NCI-H1694 (cell line): ENCODE results near the gene COL27A1.

ENCODE experiments used
- DNase-seq: peaks from one replicate; lab custom pipeline; 2025; lab: John Stamatoyannopoulos, UW

Gene COL27A1

DNA sequence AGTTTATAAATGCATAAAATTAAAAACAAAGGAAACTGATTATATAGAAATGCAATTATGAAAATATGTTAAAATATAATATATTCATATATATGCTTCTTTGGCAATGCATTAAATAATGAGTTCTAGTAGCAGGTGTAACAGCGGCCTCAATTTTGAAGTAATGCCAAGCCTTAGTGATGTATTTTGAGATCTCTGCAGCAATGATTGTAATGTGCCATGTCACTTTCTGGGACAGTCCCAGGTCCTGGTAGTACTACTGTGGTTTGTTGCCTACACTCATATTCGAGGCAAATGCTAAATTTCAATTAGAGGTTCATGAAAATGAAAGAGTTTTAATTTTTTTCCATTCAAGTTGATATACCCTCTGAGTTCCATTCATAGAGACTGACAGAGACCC lies 91.7 kb downstream of the COL27A1 start:
- DNase-seq = no peak

DNA sequence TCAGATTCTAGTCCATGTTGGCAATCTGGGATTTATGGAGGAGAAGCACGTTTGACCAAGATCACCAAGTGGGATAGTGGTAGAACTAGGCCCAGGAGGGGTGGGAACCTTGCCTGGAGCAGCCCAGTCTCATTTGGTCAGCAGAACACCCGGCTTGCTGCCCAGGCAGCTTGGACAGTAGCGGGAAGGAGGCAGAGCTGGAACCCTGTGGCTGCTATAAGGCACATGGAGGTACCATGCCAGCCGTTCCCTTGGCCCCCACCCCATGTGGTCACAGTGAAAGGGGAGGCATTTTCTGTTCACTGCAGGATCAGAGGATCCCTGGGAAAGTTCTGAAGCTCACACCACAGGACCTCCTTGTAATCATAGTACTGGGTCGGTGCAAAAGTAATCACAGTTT lies 92.2 kb downstream of the COL27A1 start:
- no peak for DNase-seq

- DNase-seq = no peak
Measured at GRCh38 chr9:114248299-114248707, 93.0 kb downstream of the COL27A1 start.

- DNase-seq = no peak
Measured at GRCh38 chr9:114249424-114250234, 94.3 kb downstream of the COL27A1 start.

DNA sequence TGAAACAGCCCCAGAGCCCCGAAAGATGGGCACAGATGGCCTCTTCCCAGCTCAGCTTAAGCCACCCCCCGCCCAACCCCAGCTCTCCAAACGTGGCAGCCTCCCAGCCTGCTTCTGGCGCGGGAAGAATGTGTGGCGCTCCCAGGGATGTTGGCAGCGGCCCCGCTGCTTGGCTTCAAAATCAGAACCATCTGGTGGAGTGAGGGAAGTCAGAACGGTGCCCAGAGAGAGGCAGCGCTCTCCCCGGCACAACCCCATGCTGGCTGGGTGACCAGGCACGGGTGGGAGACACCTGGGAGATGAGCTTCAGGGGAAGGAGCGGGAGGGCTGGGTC lies 94.9 kb downstream of the COL27A1 start:
- peak; percentile 88 for DNase-seq

DNA sequence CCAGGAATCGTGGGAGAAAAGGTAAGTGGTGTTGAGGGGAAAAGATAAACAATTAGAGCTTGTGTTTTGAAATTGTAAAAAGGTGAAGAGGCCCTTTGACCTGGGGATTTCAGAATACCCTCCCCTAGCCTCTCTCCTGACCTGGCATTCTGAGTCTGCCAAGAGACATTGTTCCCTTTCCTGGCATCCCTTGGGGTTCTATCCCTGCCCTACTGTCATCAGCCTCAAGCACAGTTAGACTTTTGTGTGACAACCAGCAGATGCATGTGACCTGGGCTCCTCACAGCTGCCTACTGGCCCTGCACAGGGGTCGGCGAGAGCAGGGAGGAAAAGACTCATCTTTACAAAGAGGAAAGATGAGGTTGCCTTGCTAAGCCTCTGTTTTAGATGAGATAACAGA lies 95.3 kb downstream of the COL27A1 start:
- DNase-seq = peak; percentile 39

DNA sequence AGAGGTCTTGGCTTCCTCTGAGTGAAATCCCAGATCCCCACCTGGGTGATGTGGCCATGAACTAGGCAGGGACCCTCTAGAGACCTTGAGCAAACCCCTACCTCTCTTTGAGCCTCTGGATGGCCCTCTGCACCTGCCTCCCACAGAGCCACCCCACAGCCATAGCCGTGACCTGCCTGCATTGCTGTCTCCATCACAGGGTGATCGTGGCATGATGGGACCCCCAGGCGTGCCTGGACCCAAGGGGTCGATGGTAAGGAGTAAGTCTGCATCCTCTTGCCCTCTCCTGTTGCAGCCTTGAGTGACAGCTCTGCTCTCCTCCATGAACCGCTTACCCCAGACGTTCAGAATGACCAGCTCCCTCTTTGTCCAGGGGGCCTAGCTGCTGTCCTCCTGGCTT lies 97.1 kb downstream of the COL27A1 start:
- no peak for DNase-seq

DNA sequence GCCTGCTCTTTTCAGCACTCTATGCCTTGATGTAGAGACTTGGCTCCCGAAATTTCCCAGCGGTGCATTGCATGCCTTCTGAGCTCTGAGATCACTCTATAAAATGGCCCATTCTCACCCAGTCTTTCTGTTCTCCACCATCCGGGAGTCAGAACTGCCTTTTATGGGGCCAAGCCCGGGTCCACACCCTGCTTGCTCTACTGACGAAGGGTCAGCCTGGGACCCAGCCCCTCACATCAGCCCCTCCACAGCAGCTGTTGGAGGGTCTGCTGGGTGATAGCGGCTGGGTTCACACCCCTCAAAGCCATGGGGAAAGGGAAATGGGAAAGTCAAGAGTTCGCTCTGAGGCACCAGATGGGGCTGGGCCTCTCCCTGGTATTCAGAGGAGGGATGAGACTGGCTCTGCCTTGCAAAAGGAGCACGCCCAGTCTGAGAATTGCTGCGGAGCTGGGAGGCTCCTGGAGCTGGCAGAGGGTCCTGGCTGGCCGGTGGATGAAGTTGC lies 101.5 kb downstream of the COL27A1 start:
- DNase-seq = no peak

GRCh38 chr9:114258218-114258617 lies 102.9 kb downstream of the COL27A1 start:
- DNase-seq = no peak

GRCh38 chr9:114258866-114259797 lies 103.8 kb downstream of the COL27A1 start:
- peak; percentile 36 for DNase-seq

DNA sequence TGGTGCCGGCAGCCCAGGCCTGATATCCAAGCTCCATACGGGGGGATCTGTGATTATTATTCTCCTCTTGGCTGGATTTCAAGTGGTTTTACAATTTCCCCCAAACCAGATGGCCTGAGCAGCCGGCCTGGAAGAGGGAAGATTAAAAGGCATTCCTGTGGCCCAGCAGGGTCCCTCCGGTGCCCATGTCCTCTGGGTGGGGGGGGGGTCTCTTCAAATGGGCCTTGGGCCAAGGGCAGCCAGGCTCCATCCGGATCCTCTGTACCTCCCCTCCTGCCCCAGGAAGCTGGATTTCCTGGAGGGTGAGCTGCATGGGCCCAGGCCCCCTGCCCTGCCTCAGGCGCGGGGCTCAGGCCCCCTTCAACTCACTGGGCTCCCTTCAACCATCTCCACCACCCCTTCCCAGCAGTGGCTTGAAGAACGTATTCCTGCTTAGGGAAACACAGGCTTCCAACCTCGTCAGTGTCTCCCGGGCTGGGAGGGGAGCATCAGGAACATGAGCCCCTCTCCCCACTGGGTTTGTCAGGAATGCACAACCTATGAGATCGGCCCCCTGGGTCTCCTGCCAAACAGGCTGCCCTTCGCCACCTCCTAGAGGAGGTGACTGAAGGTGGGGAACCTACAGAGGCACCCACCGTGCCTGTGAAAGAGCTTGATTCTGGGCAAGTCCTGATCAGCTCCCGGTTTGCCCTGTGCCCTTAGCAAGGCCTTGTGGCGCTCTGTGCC lies 104.6 kb downstream of the COL27A1 start:
- peak; percentile 83 for DNase-seq

DNA sequence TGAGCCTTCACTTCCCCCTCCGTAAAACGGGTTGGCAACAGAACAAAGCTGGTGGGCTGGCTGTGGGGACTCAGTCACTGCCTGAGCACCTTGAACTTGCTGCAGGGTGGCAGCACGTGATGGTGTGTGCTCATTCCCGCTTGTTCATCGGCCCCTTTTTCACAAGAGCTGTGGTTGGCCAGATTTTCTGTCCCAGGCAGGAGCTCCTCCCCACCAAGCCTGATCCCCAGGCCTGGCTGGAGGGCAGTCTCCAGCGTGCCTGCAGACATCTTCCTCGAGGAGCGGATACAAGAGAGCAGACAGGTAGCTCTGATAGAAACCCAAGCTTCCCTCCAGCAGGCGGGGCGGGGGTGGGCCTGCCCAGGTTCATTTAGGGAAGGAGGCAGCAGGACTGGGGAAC lies 105.7 kb downstream of the COL27A1 start:
- DNase-seq = no peak

GRCh38 chr9:114261987-114262386 lies 106.7 kb downstream of the COL27A1 start:
- no peak for DNase-seq

- no peak for DNase-seq
Measured at GRCh38 chr9:114263853-114264510, 108.6 kb downstream of the COL27A1 start.

- peak; percentile 17 for DNase-seq
Measured at GRCh38 chr9:114264806-114265550, 109.6 kb downstream of the COL27A1 start.

DNA sequence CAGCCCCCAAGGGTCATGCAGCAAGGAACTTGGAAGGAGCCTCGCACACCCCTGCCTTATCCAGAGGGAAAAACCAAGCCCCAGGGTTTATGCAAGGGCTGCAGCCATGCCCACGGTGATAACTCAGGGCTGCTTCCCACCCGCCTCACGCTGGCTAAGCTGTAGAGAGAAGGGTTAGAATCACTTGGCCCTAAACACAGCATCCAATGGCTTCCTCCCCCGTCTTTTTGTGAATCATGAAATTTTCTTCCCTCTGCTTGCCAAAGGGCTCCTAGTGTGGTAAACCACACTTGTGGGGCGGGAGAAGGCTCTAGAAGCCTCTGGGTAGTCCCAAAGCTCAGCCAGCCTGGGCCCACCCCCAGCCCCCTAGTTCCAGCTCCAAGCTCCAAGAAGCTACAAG lies 111.6 kb downstream of the COL27A1 start:
- no peak for DNase-seq

- no peak for DNase-seq
Measured at GRCh38 chr9:114269023-114269422, 113.7 kb downstream of the COL27A1 start.

- no peak for DNase-seq
Measured at GRCh38 chr9:114270120-114270975, 115.0 kb downstream of the COL27A1 start.

DNA sequence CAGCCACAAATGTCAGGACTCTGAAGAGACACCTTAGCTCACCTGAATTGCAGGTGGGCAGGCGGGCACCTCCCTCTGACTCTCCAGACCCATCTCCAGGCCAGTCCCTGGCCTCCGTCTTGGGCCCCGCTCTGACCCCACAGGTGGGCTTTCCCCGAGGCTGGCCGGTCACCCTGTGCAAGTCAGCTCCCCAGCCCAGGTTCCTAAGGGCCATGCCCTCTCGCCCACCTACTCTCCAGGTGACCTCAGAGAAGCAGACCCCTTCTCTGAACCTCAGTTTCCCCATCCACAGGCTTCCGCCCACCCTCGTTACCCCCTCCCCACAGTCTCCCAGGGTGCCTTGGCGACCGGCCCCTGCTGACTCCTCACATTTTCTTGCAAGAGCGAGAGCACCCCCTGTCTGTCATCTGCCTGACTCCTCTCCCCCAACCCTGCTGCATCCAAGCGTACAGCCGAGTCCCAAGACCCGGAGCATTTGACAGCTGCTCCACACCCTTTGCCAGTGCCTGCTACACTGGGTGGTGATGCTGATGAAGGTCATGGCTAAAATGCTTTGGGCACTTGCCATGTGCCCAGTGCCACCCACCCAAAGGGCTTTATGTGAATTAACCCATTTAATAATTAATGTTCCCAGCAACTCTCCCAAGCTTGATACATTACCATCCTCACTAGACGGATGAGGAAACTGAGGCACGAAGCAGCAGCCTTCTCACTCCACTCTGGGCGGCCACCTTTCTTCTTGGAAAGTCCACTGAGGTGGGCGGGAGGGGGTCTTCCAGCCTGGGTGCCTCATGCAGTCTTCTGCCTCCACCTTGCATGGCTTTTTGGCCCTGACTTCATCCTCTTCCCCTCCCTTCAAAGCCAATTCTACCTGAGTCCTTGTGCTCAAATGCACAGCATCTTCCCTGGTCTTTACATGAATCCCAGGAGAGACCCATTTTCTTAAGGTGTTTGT lies 116.5 kb downstream of the COL27A1 start:
- peak; percentile 50 for DNase-seq
